Activated T-cell treated with anti-CD3 and anti-CD28 coated beads, Interleukin-2, amount 50 U/mL, for 72 hours (primary cell): ENCODE results near the gene NWD2. TPM values are rescaled to one million over a fixed set of nuclear protein-coding genes. Genes with fewer than 3 reads are reported as not detected.

Experiments used
- ATAC-seq, 2 donors: fragments of 150-1000 bp; cut with Tn5 transposase; replicated peaks in 1 of 2; 2 replicates each; pipeline ENCODE4 v1.10.0; 2021; ENCODE audit warnings: moderate library complexity in 2 of 2, mild to moderate bottlenecking in 1 of 2
- DNase-seq, 2 donors: peaks; one replicate each; pipeline ENCODE4 v3.0.0; 2021 to 2022; ENCODE audit warnings: mixed read lengths in 1 of 2
- H3K27ac Mint-ChIP-seq: one replicate; pipeline ENCODE4 v1.8.0; 2022; ENCODE audit warnings: mild to moderate bottlenecking, moderate library complexity, mixed read lengths
- H3K27me3 Mint-ChIP-seq: one replicate; pipeline ENCODE4 v1.8.0; 2022; ENCODE audit warnings: low read depth, mixed read lengths
- H3K36me3 Mint-ChIP-seq, 2 donors: one replicate each; pipeline ENCODE4 v1.8.0; 2022; ENCODE audit warnings: mixed read lengths in 2 of 2, mild to moderate bottlenecking in 1 of 2; ENCODE audit not compliant: insufficient read depth in 2 of 2
- H3K4me1 Mint-ChIP-seq: one replicate; pipeline ENCODE4 v1.8.0; 2022; ENCODE audit warnings: low read depth, mixed read lengths
- H3K4me3 Mint-ChIP-seq, 2 donors: one replicate each; pipeline ENCODE4 v1.8.0; 2022; ENCODE audit warnings: mild to moderate bottlenecking in 2 of 2, mixed read lengths in 2 of 2, moderate library complexity in 2 of 2
- H3K9me3 Mint-ChIP-seq, 2 donors: one replicate each; pipeline ENCODE4 v1.8.0; 2022; ENCODE audit warnings: mixed read lengths in 2 of 2
- total RNA-seq, 2 donors: library from RNA; stranded (reverse); gene quantifications; one replicate each; pipeline ENCODE4 v1.2.3, GENCODE V29; 2022

NWD2 gene
- total RNA-seq, 2 donors from 2014 or later: not detected

DNA sequence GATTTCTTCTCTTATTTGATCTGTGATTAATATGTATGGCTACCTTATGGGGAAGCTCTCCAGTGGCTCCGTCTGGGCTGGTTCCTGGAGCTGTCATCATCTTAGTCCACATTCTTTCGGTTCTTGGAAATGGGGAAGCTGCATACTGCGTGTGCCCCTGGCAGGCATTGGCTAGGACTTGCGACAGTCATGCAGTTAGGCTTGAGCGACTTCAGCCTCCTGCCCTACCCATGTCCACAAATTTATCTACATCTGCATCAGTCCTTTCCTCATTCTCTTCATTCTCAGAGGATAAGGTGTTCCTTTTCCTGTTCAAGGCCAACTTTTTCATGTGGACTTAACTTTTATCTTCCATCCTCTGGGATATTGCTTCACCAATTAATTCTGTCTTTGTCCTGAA lies 227.4 kb downstream of the NWD2 start:
- no peak for ATAC-seq
- Mint-ChIP-seq H3K9me3 (no peaks in the 10 kb centered on the region), H3K4me1 (no peaks in the 10 kb centered on the region), H3K27ac (no peak overlapping the region), H3K27me3 (peaks cover 18% of the 10 kb centered on the region), H3K4me3 (no peak overlapping the region), H3K36me3 (no peaks in the 10 kb centered on the region)
- no peak for DNase-seq

DNA sequence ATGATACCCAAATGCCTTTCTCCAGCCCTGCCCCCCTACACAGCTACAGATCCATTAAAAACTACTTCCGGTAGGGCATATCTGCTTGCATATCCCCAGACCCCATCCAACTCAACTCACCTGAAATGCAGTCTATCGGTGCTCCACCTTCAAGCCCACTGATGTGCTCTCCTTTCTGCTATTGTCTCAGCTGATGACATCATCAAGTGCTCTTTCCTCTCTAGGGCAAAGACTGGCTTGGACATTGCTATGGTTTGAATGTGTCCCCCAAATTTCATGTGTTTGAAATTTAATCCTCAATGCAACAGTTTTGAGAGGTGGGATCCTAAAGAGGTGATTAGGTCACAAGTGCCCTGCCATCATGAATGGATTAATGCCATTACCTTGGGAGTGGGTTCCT lies 229.3 kb downstream of the NWD2 start:
- no peaks in the 10 kb centered on the region for H3K4me1 Mint-ChIP-seq
- no peak for ATAC-seq
- peaks cover 30% of the 10 kb centered on the region for H3K27me3 Mint-ChIP-seq
- no peak overlapping the region for H3K4me3 Mint-ChIP-seq
- no peaks in the 10 kb centered on the region for H3K9me3 Mint-ChIP-seq
- H3K27ac Mint-ChIP-seq: no peak overlapping the region
- DNase-seq: no peak
- H3K36me3 Mint-ChIP-seq: no peaks in the 10 kb centered on the region

DNA sequence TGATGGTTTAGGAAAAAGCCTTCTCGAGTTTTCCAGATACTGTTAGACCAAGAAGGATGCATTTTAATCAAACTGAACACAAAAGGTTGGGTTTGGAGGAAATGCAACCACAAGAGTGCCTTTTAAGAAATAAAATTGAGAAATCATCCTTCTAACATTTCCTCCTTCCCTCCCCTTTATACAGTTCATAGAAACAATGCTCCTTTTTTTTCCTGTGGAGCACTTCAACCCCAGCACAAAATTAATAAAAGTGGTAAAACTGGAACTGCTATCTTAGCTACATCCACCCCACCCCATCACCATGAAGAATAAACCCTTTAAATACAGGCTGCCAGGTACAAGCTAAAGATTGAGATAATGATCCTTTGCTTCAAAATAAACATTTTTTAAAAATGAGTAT lies 230.5 kb downstream of the NWD2 start:
- Mint-ChIP-seq H3K27ac (no peak overlapping the region), H3K4me1 (no peaks in the 10 kb centered on the region), H3K4me3 (no peak overlapping the region), H3K27me3 (peaks cover 43% of the 10 kb centered on the region), H3K9me3 (no peaks in the 10 kb centered on the region), H3K36me3 (peaks cover 0 to 2% of the 10 kb centered on the region in 2 donors)
- DNase-seq: no peak
- no peak for ATAC-seq

DNA sequence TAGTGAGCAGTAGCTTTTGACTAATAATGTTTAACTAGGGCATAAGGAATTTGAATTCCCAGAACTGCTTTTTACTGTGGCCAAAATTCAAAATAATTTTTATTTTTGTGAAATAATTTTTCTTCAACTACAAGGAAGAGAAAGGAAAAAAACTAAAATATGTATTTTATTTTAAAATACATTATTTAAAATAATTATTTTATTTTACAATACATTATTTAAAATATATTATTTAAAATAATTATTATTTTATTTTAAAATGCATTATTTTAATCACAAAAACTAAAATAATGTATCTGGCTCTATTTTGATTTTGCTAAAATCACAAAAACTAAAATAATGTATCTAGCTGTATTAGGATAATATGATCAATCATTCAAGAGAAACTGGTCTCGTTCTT lies 231.2 kb downstream of the NWD2 start:
- Mint-ChIP-seq H3K36me3 (peaks cover 0 to 2% of the 10 kb centered on the region in 2 donors), H3K9me3 (no peaks in the 10 kb centered on the region), H3K27me3 (peaks cover 45% of the 10 kb centered on the region), H3K27ac (no peak overlapping the region), H3K4me1 (no peaks in the 10 kb centered on the region), H3K4me3 (no peak overlapping the region)
- ATAC-seq (no peak), DNase-seq (no peak)

DNA sequence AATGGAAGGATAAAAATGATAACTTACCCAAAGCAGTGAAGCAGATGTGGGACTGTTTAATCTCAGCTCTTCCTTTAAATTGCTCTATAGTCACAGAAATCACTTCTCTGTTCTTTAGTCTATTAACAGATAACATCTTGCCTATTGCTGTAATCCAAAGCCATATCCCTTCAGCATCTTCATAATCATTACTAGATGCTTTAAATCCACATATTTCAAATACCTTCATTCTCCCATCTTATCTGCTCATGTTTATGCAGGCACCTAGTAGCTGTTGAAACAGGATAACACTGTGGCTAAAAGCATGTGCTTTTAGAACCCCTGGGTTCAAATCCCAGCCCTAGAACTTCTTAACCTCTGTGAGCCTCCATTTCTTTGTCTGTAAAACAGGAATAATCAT lies 231.7 kb downstream of the NWD2 start:
- no peak for DNase-seq
- no peak for ATAC-seq
- H3K4me1 Mint-ChIP-seq: no peaks in the 10 kb centered on the region
- H3K27ac Mint-ChIP-seq: no peak overlapping the region
- no peak overlapping the region for H3K4me3 Mint-ChIP-seq
- no peaks in the 10 kb centered on the region for H3K9me3 Mint-ChIP-seq
- H3K27me3 Mint-ChIP-seq: peaks cover 45% of the 10 kb centered on the region
- H3K36me3 Mint-ChIP-seq: peaks cover 0 to 2% of the 10 kb centered on the region in 2 donors

DNA sequence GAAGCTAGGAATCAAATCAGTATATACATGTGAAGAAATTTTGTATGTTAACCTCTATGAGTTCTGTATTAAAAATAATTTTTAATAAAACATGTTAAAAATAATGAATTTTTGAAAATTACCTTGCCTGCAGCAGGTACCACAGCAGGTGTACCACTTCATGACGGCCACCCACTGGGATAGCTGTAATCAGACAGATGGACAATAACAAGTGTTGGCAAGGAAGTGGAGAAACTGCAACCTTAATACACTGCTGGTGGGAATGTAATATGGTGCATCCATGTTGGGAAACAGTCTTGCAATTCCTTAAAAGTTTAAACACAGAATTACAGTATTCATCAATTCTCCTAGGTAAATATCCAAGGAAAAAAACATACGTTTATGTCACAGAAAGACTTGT lies 232.1 kb downstream of the NWD2 start:
- peaks cover 0 to 2% of the 10 kb centered on the region in 2 donors for H3K36me3 Mint-ChIP-seq
- H3K4me3 Mint-ChIP-seq: no peak overlapping the region
- no peak for ATAC-seq
- H3K4me1 Mint-ChIP-seq: no peaks in the 10 kb centered on the region
- H3K27ac Mint-ChIP-seq: no peak overlapping the region
- peaks cover 45% of the 10 kb centered on the region for H3K27me3 Mint-ChIP-seq
- no peak for DNase-seq
- no peaks in the 10 kb centered on the region for H3K9me3 Mint-ChIP-seq

DNA sequence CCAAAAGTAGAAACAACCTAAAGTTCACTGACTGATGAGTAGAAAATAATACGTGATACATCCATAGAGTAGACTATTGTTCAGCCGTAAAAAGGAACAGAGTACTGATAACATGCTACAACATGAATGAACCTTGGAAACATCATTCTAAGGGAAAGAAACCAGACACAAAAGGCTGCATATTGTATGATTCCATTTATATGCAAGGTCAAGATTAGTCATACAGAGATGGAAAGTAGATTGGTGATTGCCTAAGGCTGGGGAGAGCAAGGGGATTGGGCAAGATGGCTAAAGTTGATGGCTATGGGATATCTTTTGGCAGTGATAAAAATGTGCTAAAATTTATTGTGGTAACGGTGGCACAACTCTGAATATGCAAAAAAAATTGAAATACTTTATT lies 232.6 kb downstream of the NWD2 start:
- no peak overlapping the region for H3K4me3 Mint-ChIP-seq

DNA sequence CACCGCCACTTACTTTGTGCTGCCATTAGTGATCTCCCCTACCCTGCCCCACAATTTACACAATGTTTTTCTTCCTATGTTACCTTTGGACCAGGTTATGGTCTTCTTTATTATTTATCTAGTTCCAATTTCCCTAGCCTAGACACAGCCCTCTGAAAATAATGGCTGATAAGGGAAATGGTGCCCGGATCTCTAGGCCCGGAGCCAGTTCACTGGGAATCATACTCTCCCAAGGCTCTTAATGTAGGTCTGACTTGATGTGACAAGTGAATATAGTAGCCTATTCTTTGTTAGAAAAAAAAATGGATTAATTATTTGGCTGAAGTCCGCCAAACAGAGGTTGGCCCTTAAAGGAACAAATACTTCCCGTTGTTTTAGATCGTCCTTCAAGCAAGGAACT lies 233.6 kb downstream of the NWD2 start:
- no peak for ATAC-seq
- Mint-ChIP-seq H3K27me3 (peaks cover 45% of the 10 kb centered on the region), H3K36me3 (peaks cover 0 to 2% of the 10 kb centered on the region in 2 donors)

More for the DNA sequence above, 232.6 kb downstream of the NWD2 start:
- no peaks in the 10 kb centered on the region for H3K4me1 Mint-ChIP-seq
- peaks cover 0 to 2% of the 10 kb centered on the region in 2 donors for H3K36me3 Mint-ChIP-seq
- no peak overlapping the region for H3K27ac Mint-ChIP-seq
- DNase-seq: no peak
- no peaks in the 10 kb centered on the region for H3K9me3 Mint-ChIP-seq
- ATAC-seq: no peak
- peaks cover 45% of the 10 kb centered on the region for H3K27me3 Mint-ChIP-seq

DNA sequence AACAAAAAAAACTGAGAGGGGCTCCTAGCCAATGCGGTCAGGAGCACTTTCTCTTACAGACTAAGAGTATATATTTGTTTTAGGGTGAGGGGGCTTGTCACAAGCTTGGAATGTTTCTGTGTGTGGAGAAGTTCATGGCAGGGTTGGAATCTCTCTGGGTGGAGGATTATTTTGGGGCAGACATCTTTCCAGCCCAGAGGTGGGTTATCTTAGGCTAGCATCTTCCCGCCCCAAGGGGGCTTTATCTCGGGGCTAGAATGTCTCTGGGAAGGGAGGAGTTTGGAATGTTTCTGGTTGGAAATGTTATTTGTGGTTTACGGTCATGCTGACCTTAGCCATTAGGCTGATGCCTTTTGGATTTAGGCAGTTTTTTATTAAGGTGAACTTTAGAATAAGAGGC lies 236.0 kb downstream of the NWD2 start:
- Mint-ChIP-seq H3K36me3 (peaks cover 0 to 2% of the 10 kb centered on the region in 2 donors), H3K4me1 (no peaks in the 10 kb centered on the region), H3K9me3 (peaks cover 0 to 5% of the 10 kb centered on the region in 2 donors), H3K27ac (no peak overlapping the region), H3K27me3 (peaks cover 33% of the 10 kb centered on the region), H3K4me3 (no peak overlapping the region)
- DNase-seq: no peak
- ATAC-seq: no peak

More for the DNA sequence above, 233.6 kb downstream of the NWD2 start:
- DNase-seq: no peak
- Mint-ChIP-seq H3K4me1 (no peaks in the 10 kb centered on the region), H3K27ac (no peak overlapping the region), H3K9me3 (peaks cover 0 to 2% of the 10 kb centered on the region in 2 donors), H3K4me3 (no peak overlapping the region)

DNA sequence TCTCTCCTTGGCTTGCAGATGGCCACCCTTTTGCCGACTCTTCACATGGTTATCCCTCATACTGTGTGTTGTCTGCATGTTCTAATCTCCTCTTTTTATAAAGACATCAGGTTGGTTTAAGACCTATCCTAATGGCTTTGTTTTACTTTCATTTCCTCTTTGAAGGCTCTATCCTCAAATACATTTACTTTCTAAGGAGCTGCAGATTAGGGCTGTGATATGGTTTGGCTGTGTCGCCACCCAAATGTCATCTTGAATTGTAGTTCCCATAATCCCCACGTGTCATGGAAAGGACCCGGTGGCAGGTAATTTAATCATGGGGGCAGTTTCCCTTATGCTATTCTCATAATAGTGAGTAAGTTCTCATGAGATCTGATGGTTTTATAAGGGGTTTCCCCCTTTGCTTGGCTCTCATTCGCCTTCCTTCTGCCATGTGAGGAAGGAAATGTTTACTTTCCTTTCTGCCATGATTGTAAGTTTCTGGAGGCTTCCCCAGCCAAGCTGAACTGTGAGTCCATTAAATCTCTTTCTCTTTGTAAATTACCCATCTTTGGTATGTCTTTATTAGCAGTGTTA lies 237.1 kb downstream of the NWD2 start:
- no peak for DNase-seq
- no peak for ATAC-seq
- peaks cover 0 to 5% of the 10 kb centered on the region in 2 donors for H3K9me3 Mint-ChIP-seq
- peaks cover 0 to 2% of the 10 kb centered on the region in 2 donors for H3K36me3 Mint-ChIP-seq
- peaks cover 27% of the 10 kb centered on the region for H3K27me3 Mint-ChIP-seq
- no peaks in the 10 kb centered on the region for H3K4me1 Mint-ChIP-seq
- no peak overlapping the region for H3K4me3 Mint-ChIP-seq
- H3K27ac Mint-ChIP-seq: no peak overlapping the region

DNA sequence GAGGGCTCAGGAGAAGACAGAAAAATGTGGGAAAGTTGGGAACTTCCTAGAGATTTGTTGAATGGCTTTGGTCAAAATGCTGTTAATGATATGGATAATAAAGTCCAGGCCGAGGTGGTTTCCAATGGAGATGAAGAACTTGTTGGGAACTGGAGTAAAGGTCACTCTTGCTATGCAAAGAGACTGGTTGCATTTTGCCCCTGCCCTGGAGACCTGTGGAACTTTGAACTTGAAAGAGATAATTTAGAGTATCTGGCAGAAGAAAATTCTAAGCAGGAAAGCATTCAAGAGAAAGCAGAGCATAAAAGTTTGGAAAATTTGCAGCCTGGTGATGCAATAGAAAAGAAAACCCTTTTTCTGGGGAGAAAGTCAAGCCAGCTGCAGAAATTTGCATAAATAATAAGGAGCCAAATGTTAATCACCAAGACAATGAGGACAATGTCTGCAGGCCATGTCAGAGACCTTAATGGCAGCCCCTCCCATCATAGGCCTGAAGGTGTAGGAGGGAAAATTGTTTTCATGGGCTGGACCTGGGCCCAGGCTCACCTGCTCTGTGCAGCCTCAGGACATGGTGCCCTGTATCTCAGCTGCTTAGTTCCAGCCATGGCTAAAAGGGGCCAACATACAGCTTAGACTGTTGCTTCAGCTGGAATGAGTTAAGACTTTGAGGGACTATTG lies 237.8 kb downstream of the NWD2 start:
- Mint-ChIP-seq H3K27me3 (peaks cover 27% of the 10 kb centered on the region), H3K36me3 (peaks cover 0 to 2% of the 10 kb centered on the region in 2 donors), H3K4me1 (no peaks in the 10 kb centered on the region), H3K27ac (no peak overlapping the region), H3K9me3 (peaks cover 0 to 5% of the 10 kb centered on the region in 2 donors), H3K4me3 (no peak overlapping the region)
- DNase-seq: no peak
- ATAC-seq: no peak

DNA sequence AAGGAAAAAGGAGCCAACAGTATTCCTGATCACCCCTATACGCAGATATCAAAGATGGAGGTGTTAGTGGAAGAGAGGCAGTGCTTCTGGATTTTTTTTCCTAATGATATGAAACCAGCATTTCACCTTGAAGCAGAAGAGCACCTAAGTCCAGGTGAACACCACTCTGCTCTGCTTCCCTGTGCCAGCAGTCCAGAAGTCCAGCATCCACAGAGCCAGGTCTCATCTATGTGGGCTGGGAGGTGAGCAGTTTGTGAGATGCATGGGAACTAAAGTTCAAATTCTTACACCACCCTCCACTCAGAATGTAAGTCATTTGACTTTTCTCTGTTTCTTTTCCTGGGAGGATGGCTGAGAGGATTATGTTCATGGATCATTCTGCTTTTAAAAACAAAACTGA lies 239.1 kb downstream of the NWD2 start:
- peaks cover 0 to 2% of the 10 kb centered on the region in 2 donors for H3K36me3 Mint-ChIP-seq
- no peaks in the 10 kb centered on the region for H3K4me1 Mint-ChIP-seq
- H3K27ac Mint-ChIP-seq: no peak overlapping the region
- no peak overlapping the region for H3K4me3 Mint-ChIP-seq
- ATAC-seq (no peak), DNase-seq (no peak)
- peaks cover 16% of the 10 kb centered on the region for H3K27me3 Mint-ChIP-seq
- peaks cover 0 to 5% of the 10 kb centered on the region in 2 donors for H3K9me3 Mint-ChIP-seq

DNA sequence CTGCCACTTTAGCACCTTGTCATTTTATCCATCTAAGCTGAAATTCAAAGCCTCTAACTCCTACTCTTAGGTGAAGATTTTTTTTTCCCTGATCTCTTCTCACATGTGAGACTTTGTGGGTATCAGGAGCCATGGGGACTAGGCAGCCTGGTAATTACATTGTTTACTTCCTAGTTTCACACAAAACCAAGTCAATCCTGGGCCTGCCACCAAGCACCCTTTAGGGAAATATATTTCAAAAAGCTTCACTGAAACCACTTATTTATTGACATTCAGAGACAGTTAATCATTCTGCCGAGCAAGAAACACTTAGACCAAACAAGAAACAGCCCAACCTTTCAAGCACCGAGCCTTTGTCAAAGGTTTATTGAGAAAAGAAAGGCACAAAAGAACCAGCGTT lies 241.6 kb downstream of the NWD2 start:
- Mint-ChIP-seq H3K4me1 (no peaks in the 10 kb centered on the region), H3K9me3 (peaks cover 0 to 5% of the 10 kb centered on the region in 2 donors), H3K27me3 (no peaks in the 10 kb centered on the region), H3K4me3 (no peak overlapping the region), H3K36me3 (no peaks in the 10 kb centered on the region), H3K27ac (no peak overlapping the region)
- DNase-seq: no peak
- no peak for ATAC-seq

DNA sequence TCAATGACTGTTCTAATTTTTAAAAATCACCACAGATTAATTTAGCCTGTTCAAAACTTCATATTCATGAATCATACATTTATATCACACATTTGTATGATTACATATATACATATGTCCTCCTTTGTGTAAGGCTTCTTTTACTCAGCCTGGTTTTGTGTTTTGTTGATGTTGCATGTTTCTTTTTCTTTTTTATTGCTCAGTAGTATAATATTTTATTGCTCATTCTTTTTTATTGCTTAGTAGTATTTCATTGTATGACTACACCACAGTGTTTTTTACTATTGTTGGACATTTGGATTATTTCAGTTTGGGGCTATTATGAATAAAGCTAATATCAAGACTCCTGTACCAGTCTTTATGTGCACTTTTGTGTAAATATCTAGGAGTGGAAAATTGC lies 243.1 kb downstream of the NWD2 start:
- Mint-ChIP-seq H3K27ac (no peak overlapping the region), H3K36me3 (no peaks in the 10 kb centered on the region), H3K9me3 (peaks cover 0 to 5% of the 10 kb centered on the region in 2 donors), H3K27me3 (no peaks in the 10 kb centered on the region), H3K4me1 (no peaks in the 10 kb centered on the region), H3K4me3 (no peak overlapping the region)
- no peak for DNase-seq
- no peak for ATAC-seq
